ENCODE results near the gene PTPRR.

PTPRR gene

DNA sequence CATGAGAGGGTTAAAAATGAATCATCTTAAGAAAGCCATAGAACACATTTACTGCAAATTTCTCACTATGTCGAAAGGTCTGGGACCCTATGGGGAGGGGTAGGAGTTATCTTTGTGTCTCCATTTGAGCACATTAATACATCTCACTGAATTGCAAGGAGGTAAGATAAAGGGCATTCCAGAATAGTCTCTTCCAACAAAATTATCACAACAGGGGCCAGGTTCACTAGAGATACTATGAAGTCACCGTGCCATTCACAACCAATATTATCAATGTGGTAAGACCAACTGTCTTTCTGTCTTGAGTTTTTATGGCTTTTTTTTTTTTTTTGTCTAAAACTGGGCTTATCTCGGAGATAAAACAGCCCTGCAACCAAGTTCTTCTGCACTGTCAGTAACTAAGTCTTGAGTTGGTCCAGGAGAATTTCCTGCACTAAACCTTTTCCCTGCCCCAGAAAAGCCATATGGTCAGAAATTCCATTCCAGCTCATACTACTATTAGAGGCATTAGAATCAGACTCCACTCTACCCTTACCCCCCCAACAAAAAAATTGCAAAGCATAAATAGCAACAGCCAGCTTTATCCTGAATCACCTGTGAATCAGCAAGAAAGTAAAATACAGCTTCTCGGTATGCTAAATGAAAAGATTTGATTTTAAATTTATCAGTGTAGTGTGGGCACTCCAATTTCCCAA is 79.7 kb downstream of the PTPRR start:
- Histone ChIP-seq H3K36me3 (ENCODE audit: insufficient read depth, low read length) (no peaks in the 10 kb centered on the region), H3K9ac (ENCODE audit: low read depth, low read length) (no peak overlapping the region), H3K4me1 (ENCODE audit: insufficient read depth, low read length) (peaks cover 15% of the 10 kb centered on the region; the same call in 1 of the 2 replicates), H3K9me3 (ENCODE audit: control insufficient read depth, insufficient read depth, low read length) (no peaks in the 10 kb centered on the region)

- Histone ChIP-seq H3K4me1 (ENCODE audit: insufficient read depth, low read length) (peaks cover 15% of the 10 kb centered on the region; the same call in 1 of the 2 replicates), H3K9ac (ENCODE audit: low read depth, low read length) (no peak overlapping the region), H3K9me3 (ENCODE audit: control insufficient read depth, insufficient read depth, low read length) (no peaks in the 10 kb centered on the region), H3K36me3 (ENCODE audit: insufficient read depth, low read length) (no peaks in the 10 kb centered on the region)
These were observed 81.0 kb downstream of the PTPRR start for GRCh38 chr12:70839544-70839943.

DNA sequence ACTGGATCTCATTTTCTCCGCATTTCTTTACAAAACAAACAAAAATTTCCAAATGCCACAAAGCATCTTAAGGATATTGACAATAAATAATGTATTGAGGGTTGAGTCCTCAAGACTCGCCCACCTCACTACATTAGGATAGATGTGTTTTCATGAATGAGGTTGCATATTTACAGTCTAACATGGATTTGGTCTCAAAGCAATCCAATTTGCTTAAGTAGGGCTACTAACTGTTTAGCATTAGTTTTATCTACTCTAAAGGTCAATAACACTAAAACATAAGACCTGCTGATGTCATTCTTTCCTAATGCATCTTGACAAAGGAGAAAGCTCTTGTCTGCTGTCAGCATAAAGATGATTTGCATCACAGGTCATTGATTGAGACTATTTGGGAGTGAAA is 82.4 kb downstream of the PTPRR start:
- Histone ChIP-seq H3K4me1 (ENCODE audit: insufficient read depth, low read length) (peaks cover 15% of the 10 kb centered on the region; the same call in 1 of the 2 replicates), H3K36me3 (ENCODE audit: insufficient read depth, low read length) (no peaks in the 10 kb centered on the region), H3K9ac (ENCODE audit: low read depth, low read length) (no peak overlapping the region), H3K9me3 (ENCODE audit: control insufficient read depth, insufficient read depth, low read length) (no peaks in the 10 kb centered on the region)

DNA sequence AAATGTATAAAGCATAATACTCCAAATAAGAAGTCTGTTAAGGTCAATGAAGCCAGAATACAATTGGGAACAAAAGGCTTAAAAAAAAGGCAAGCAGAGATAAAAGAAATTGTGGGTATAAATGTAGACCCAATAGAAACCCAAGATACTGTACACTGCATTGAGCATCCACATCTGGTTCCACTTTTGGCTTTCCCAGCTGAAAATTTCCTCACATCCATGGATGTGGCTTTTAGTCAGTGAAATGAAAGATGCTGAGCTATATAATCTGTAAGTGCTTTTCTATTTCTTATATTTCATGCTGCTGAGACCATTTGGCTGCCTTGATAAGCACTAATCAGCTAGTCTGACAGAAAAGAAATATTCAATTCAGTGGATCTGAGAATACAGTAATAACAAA is 83.5 kb downstream of the PTPRR start:
- no peaks in the 10 kb centered on the region for H3K9me3 ChIP-seq (ENCODE audit: control insufficient read depth, insufficient read depth, low read length)
- H3K4me1 ChIP-seq (ENCODE audit: insufficient read depth, low read length): peaks cover 15% of the 10 kb centered on the region; the same call in 1 of the 2 replicates
- no peak overlapping the region for H3K9ac ChIP-seq (ENCODE audit: low read depth, low read length)

GRCh38 chr12:70835948-70836347 is 84.6 kb downstream of the PTPRR start:
- Histone ChIP-seq H3K9me3 (ENCODE audit: control insufficient read depth, insufficient read depth, low read length) (no peaks in the 10 kb centered on the region), H3K36me3 (ENCODE audit: insufficient read depth, low read length) (no peaks in the 10 kb centered on the region), H3K9ac (ENCODE audit: low read depth, low read length) (no peak overlapping the region), H3K4me1 (ENCODE audit: insufficient read depth, low read length) (peaks cover 15% of the 10 kb centered on the region; the same call in 1 of the 2 replicates)

More for the DNA sequence above, 83.5 kb downstream of the PTPRR start:
- no peaks in the 10 kb centered on the region for H3K36me3 ChIP-seq (ENCODE audit: insufficient read depth, low read length)

DNA sequence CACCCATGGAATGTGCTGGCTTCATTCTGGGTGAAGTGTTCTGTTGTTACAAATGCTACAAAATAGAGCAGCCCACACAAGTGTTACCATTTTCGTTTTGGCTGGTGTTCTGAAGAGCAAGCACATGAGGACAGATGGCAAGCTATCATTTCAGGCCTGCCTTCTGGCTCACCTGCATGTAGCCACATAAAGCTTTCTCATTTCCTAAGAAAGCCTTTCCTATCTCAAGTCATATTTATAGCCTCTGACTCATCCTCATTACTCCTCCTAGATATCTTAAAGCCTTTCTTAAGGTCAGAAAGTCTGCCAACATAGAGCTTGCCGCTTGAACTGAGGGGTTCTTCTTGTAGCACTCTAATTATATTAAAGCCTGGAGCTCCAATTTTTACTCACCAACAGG is 89.0 kb downstream of the PTPRR start:
- H3K9me3 ChIP-seq (ENCODE audit: control insufficient read depth, insufficient read depth, low read length): no peaks in the 10 kb centered on the region
- no peaks in the 10 kb centered on the region for H3K4me1 ChIP-seq (ENCODE audit: insufficient read depth, low read length)
- no peaks in the 10 kb centered on the region for H3K36me3 ChIP-seq (ENCODE audit: insufficient read depth, low read length)
- no peak overlapping the region for H3K9ac ChIP-seq (ENCODE audit: low read depth, low read length)

DNA sequence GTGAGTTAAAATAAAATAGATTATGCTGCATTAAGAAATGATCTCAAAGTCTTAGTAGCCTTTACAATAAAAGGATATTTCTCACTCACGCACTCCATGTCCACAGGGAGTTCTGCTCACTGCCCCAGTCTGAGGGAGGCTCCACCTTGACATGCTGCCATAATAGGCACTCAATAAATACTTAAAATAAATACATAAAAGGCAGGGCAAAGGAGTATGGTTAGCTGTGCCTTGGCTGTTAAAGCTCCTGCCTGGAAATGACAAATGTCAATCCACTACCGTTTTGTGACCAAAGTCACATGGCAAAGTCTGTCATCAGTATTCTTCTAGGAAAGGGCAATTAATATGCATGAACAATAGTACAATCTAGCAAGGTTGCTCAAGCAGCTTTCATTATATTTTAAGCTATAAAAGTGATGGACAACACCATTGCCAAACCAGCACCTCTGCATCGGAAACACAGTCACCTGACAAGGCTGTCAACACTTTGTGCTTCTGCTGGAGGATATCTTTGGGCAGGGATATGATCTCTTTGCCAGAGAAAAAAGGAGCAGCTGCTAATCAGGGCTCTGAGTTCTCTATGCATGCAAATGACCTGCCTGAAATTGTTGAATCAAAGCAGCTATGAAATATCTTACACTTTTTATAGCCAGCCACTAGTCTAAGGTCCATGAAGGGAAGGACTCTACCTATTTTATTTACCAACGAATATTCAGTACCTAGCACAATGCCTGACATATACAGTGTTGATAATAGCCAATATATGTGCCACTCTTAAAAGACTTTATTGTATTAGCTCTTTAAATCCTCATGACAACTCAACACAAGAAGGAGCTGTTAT is 90.1 kb downstream of the PTPRR start:
- Histone ChIP-seq H3K9me3 (ENCODE audit: control insufficient read depth, insufficient read depth, low read length) (no peaks in the 10 kb centered on the region), H3K4me1 (ENCODE audit: insufficient read depth, low read length) (no peaks in the 10 kb centered on the region), H3K36me3 (ENCODE audit: insufficient read depth, low read length) (no peaks in the 10 kb centered on the region), H3K9ac (ENCODE audit: low read depth, low read length) (no peak overlapping the region)

- Histone ChIP-seq H3K36me3 (ENCODE audit: insufficient read depth, low read length) (no peaks in the 10 kb centered on the region), H3K9ac (ENCODE audit: low read depth, low read length) (no peak overlapping the region), H3K4me1 (ENCODE audit: insufficient read depth, low read length) (no peaks in the 10 kb centered on the region), H3K9me3 (ENCODE audit: control insufficient read depth, insufficient read depth, low read length) (no peaks in the 10 kb centered on the region)
These were observed 91.5 kb downstream of the PTPRR start for GRCh38 chr12:70829070-70829469.

- Histone ChIP-seq H3K36me3 (ENCODE audit: insufficient read depth, low read length) (no peaks in the 10 kb centered on the region), H3K4me1 (ENCODE audit: insufficient read depth, low read length) (no peaks in the 10 kb centered on the region), H3K9ac (ENCODE audit: low read depth, low read length) (no peak overlapping the region), H3K9me3 (ENCODE audit: control insufficient read depth, insufficient read depth, low read length) (no peaks in the 10 kb centered on the region)
These were observed 92.2 kb downstream of the PTPRR start for GRCh38 chr12:70828351-70828750.

DNA sequence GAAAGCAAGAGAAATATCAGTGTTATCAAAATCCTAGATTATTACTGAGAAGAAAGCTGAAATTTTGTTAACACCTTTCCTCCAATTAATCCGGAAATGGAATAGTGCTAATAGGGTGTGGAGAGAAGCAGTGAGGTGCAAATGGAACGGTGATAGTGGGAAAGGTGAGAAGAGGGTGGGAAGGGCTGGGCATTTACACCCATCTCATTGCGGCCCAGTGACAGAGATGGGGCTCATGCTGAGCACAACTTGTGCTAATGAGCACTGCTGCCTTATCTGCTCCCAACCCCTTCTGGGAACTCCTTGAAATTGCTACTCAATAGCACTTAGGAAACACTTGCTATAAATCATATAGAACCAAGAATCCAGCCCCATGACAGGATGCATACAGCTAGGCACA is 94.4 kb downstream of the PTPRR start:
- H3K9me3 ChIP-seq (ENCODE audit: control insufficient read depth, insufficient read depth, low read length): no peaks in the 10 kb centered on the region
- no peaks in the 10 kb centered on the region for H3K36me3 ChIP-seq (ENCODE audit: insufficient read depth, low read length)
- no peaks in the 10 kb centered on the region for H3K4me1 ChIP-seq (ENCODE audit: insufficient read depth, low read length)
- H3K9ac ChIP-seq (ENCODE audit: low read depth, low read length): no peak overlapping the region

GRCh38 chr12:70824511-70824910 is 96.0 kb downstream of the PTPRR start:
- H3K4me1 ChIP-seq (ENCODE audit: insufficient read depth, low read length): no peaks in the 10 kb centered on the region
- H3K9ac ChIP-seq (ENCODE audit: low read depth, low read length): no peak overlapping the region
- H3K9me3 ChIP-seq (ENCODE audit: control insufficient read depth, insufficient read depth, low read length): no peaks in the 10 kb centered on the region; the same call in 1 of the 2 replicates
- H3K36me3 ChIP-seq (ENCODE audit: insufficient read depth, low read length): no peaks in the 10 kb centered on the region

DNA sequence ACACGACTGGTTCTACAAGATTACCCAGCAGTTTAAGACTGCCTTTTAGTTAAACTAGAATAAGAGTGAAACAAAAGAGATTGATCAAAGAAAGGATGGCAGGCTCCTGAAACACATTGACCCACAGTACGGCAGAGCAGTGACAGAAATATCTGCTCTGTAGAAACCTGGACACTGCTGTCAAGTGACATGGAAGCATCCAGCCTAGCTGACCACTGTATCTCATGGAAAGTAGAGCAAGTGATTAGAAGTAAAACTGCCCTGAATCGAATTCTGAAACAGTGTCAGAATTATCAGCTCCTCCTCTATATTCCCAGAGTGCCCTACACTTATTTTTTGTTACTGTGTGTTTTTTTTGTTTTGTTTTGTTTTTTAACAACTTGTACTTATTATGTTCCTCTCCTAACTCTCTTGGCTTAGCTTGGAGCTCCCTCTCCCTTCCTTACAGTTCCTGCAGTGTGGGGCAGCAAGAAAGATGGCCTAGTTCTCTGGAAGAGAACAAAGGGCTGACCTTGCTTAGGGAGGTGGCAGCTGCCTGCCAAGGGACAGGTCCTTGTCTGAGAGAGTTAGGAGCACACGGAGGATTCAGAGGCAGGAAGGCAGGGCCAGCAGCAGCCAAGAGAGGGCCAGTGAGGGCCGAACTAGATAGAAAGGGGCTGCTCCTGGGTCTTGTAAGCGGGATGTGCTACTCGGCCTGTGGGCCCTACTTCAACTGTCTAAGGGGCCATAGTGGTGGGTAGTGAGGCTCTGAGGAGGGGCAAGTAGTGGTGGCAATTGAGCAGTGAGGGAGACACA is 97.2 kb downstream of the PTPRR start:
- no peaks in the 10 kb centered on the region; the same call in 1 of the 2 replicates for H3K9me3 ChIP-seq (ENCODE audit: control insufficient read depth, insufficient read depth, low read length)
- no peak overlapping the region for H3K9ac ChIP-seq (ENCODE audit: low read depth, low read length)
- H3K4me1 ChIP-seq (ENCODE audit: insufficient read depth, low read length): no peaks in the 10 kb centered on the region
- no peaks in the 10 kb centered on the region for H3K36me3 ChIP-seq (ENCODE audit: insufficient read depth, low read length)

DNA sequence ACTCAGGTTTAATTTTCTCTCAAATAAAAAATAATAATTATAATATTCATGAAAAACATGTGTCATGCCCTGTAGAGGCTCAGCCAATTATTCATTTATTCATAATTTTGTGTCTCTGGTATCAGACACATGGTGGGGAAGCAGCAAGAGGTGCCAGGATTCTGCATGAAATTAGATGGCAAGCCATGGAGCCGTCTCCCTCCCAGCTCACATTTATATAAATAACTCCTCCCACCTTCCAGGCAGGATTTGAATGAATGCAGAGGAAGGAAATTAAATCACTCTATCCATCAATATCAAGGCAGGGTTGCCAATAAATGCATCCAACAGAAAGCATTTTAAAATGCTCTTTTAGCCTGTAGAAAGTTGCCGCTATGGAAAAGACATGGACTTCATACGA is 98.1 kb downstream of the PTPRR start:
- no peak overlapping the region for H3K9ac ChIP-seq (ENCODE audit: low read depth, low read length)
- no peaks in the 10 kb centered on the region for H3K4me1 ChIP-seq (ENCODE audit: insufficient read depth, low read length)
- no peaks in the 10 kb centered on the region; the same call in 1 of the 2 replicates for H3K9me3 ChIP-seq (ENCODE audit: control insufficient read depth, insufficient read depth, low read length)
- no peaks in the 10 kb centered on the region for H3K36me3 ChIP-seq (ENCODE audit: insufficient read depth, low read length)

GRCh38 chr12:70815971-70816391 is 104.6 kb downstream of the PTPRR start:
- Histone ChIP-seq H3K4me1 (ENCODE audit: insufficient read depth, low read length) (no peaks in the 10 kb centered on the region; the same call in 1 of the 2 replicates), H3K36me3 (ENCODE audit: insufficient read depth, low read length) (no peaks in the 10 kb centered on the region), H3K9ac (ENCODE audit: low read depth, low read length) (no peak overlapping the region), H3K9me3 (ENCODE audit: control insufficient read depth, insufficient read depth, low read length) (peaks cover 8% of the 10 kb centered on the region)
